WTC11 (cell line): ENCODE measurements around the gene CST3. TPM values are rescaled to one million over a fixed set of nuclear protein-coding genes. Genes with fewer than 3 reads are reported as not detected.

Experiments used
- total RNA-seq: library from RNA; stranded (reverse); gene quantifications from 3 replicates; pipeline ENCODE4 v1.2.3, GENCODE V29; 2021

The CST3 gene
- total RNA-seq, 1 experiment from 2014 or later, result 52.1 TPM

Other genes starting within 250 kb of the CST3 start
- 12.9 to 15.1 TPM (median 13.3 TPM) in 3 replicates for gene NAPB, start 216.5 kb downstream of the CST3 start, total RNA-seq
- not detected in 3 replicates for gene CSTL1, start 198.3 kb downstream of the CST3 start, total RNA-seq
- not detected in 3 replicates for gene CST11, start 185.1 kb downstream of the CST3 start, total RNA-seq
- gene CST8, start 146.8 kb downstream of the CST3 start, total RNA-seq, result not detected in 3 replicates
- not detected in 3 replicates for gene CST9L, start 69.5 kb downstream of the CST3 start, total RNA-seq
- gene CST9, start 32.0 kb downstream of the CST3 start, total RNA-seq, result not detected in 3 replicates
- not detected in 3 replicates for gene CST4, start 51.1 kb upstream of the CST3 start, total RNA-seq
- 4.5 to 6.2 TPM (median 5.8 TPM) in 3 replicates for gene CST1, start 113.0 kb upstream of the CST3 start, total RNA-seq
- gene CST2, start 188.8 kb upstream of the CST3 start, total RNA-seq, result not detected in 3 replicates
- not detected in 3 replicates for gene CST5, start 241.8 kb upstream of the CST3 start, total RNA-seq